Stomach smooth muscle (tissue), 2 donors: ENCODE results near the gene ZGLP1.

Experiments used
- H3K27ac ChIP-seq: one replicate; pipeline ENCODE4 v1.7.0; 2013; ENCODE audit warnings: mild to moderate bottlenecking, low read length, inconsistent platforms
- H3K27me3 ChIP-seq, 2 donors: one replicate each; pipeline ENCODE4 v1.7.0; 2013; ENCODE audit warnings: low read length in 2 of 2; ENCODE audit not compliant: insufficient read depth in 2 of 2, control insufficient read depth in 1 of 2
- H3K36me3 ChIP-seq, 2 donors: one replicate each; pipeline ENCODE4 v1.7.0; 2013; ENCODE audit warnings: low read length in 2 of 2; ENCODE audit not compliant: control insufficient read depth in 2 of 2, insufficient read depth in 2 of 2
- H3K4me1 ChIP-seq: one replicate; pipeline ENCODE4 v1.7.0; 2013; ENCODE audit warnings: low read length; ENCODE audit not compliant: control insufficient read depth, insufficient read depth
- H3K4me3 ChIP-seq, 2 donors: one replicate each; pipeline ENCODE4 v1.7.0; 2013; ENCODE audit warnings: low read length in 2 of 2
- H3K9ac ChIP-seq, 2 donors: one replicate each; pipeline ENCODE4 v1.7.0; 2013; ENCODE audit warnings: low read length in 2 of 2, mild to moderate bottlenecking in 1 of 2
- H3K9me3 ChIP-seq, 2 donors: one replicate each; pipeline ENCODE4 v1.7.0; 2013; ENCODE audit warnings: low read length in 2 of 2; ENCODE audit not compliant: control insufficient read depth in 2 of 2
- donor health status: healthy.
- donor health status: Pancreatic carcinoma.

ZGLP1 gene

DNA sequence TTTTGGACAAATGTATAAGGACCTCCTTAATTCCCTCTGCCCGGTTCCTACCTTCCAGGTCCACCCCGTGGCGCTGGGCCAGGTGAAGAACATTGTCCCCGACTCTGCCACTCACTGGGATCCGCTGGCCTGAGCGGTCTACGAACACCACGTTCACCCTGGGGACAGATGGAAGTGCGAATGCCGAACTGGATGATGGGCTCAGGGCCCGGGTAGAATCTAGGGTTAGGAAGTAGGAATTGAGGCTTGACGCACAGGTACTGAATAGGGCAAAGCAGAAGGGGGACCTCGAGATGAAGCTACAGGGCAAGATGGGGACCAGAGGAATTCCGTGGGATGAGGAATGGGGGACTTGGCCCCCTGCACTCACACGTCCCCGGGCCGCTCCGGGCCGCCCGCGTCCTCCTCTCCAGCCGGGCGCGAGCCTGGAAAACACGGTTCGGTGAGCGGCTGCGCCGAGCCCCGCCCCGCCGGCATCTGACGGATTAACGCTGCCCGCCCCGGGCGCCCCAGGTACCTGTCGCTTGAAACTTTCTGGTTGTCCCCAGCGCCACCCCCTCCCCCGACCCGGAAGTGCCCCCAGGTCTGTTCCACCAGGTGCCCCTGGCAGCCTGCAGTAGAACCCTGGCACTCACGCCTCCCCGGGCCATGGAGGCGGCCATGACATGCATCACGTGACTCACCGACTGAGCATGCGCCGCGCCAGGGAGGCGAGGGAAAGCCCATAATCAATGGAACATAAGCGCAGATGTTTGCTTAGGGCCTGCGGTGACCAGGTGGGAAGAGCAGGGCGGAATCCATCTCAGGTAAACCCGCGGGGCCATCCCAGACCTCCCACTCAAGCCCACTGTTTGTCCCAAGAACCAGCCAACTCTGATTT, 6.0 kb upstream of the ZGLP1 start, which contains the start of gene FDX2:
Gene FDX2 (minus strand): TSS at position 681 of the 880 bp plus-strand sequence. CDS start 19 bp downstream, at position 662.
- H3K9me3 ChIP-seq = no peaks in the 10 kb centered on the region
- H3K9ac ChIP-seq = peak within 1 kb of the TSS; percentile 79
- peak within 1 kb of the TSS; percentile 85 to 91 for H3K4me3 ChIP-seq
- H3K27ac ChIP-seq = no peak within 1 kb of the TSS
- no peaks in the 10 kb centered on the region for H3K27me3 ChIP-seq
- H3K36me3 ChIP-seq = peaks cover 16 to 26% of the 10 kb centered on the region in 2 donors
- H3K4me1 ChIP-seq = peaks cover 12% of the 10 kb centered on the region

DNA sequence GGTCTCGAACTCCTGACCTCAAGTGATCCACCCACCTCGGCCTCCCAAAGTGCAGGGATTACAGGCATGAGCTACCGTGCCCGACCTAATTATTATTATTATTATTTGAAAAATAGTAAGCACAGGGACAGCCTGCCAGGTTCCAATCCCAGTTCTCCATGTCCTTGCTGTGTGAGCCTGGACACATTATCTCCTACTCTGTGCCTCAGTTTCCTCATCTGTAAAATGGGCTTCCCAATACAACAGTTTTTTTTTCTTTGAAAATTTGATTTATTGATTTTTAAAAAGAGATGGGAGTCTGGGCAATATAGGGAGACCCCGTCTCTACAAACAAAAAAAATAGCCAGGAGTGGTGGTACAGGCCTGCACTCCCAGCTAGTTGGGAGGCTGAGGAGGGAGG, 3.3 kb downstream of the ZGLP1 start:
- peaks cover 2% of the 10 kb centered on the region for H3K4me1 ChIP-seq
- peaks cover 3 to 4% of the 10 kb centered on the region in 2 donors for H3K36me3 ChIP-seq
- no peaks in the 10 kb centered on the region for H3K9me3 ChIP-seq
- no peak overlapping the region for H3K9ac ChIP-seq
- H3K4me3 ChIP-seq = no peak overlapping the region
- H3K27me3 ChIP-seq = peaks cover 0 to 3% of the 10 kb centered on the region in 2 donors
- no peak overlapping the region for H3K27ac ChIP-seq

DNA sequence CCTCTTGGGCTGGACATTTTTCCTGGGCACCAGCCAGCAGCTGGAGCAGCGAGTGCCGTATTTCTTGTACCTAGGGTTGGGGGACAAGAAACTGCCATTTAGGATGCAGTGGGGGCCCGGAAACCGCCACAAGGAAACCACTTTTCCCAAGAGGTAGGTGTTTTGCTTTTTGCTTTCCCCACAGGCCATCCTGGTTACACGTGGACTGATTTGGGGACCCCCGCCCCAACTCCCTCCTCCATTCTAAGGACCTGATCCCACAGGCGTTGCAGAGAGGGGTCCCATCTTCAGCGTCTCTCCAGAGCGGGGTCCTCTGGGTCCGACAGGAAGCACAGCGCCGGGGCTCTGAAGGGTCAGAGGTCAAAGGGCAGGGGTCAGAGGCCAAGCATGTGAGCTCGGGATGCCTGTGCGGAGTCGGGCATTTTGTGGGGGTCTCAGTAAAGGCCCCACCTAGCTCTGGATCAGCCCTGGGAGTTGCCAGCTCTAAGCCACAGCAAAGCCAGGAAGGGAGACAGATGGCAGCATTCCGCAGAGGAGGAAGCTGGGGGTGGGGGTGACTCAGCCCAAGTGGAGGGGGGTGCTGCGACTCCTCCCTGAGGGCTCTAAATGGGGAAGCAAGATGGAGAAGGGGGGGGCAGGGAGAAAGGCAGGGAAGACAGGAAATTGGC, 4.3 kb downstream of the ZGLP1 start:
- no peak overlapping the region for H3K4me3 ChIP-seq
- H3K27me3 ChIP-seq = peaks cover 0 to 3% of the 10 kb centered on the region in 2 donors
- no peaks in the 10 kb centered on the region for H3K9me3 ChIP-seq
- peaks cover 2% of the 10 kb centered on the region for H3K4me1 ChIP-seq
- peaks cover 3% of the 10 kb centered on the region in 2 donors for H3K36me3 ChIP-seq
- no peak overlapping the region for H3K27ac ChIP-seq
- no peak overlapping the region for H3K9ac ChIP-seq

DNA sequence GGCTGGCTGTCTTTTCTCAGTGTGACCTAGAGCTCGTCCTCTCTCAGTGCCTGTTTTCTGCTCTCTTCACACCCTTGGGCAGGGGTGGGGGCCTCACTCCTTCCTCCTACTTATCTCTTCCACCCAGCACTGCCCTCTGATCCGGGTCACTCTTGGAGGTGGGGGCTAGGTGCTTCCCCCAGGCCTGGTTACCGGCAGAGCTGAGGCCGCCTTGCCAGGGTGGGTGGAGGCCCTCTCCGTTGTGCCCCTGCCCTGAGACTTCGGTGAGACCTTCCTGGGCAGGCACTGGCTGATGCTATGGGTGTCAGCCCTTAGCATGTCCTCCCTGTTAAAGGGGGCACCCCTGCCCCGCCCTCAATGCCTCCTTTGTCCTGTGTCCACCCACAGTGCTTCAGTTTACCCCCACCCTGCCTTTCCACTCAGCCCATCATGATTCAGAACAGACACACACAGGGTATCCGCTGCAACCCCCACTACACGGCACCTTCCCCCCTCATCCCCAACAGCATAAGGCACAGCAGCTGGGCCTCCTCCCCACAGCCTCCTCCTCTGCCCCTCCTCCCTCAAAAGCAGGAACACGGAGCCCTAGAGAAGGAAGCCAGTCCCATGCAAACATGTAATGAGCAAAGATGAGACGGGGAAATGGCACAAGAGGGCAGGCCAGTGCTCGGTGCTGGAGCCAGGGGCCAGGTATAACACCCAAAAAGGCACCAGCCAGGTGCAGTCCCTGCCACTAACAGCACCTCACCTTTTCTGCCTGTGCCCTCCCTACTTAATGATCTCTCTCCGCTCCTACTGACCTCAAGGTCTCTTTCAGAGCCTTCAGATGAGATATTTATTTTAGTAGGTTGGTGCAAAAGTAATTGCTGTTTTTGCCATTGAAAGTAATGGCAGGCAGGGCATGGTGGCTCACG, 9.8 kb downstream of the ZGLP1 start:
- Histone ChIP-seq H3K4me1 (peaks cover 4% of the 10 kb centered on the region), H3K4me3 (no peak overlapping the region), H3K27ac (no peak overlapping the region), H3K9ac (no peak overlapping the region), H3K36me3 (no peaks in the 10 kb centered on the region), H3K9me3 (no peaks in the 10 kb centered on the region), H3K27me3 (peaks cover 17 to 29% of the 10 kb centered on the region in 2 donors)

DNA sequence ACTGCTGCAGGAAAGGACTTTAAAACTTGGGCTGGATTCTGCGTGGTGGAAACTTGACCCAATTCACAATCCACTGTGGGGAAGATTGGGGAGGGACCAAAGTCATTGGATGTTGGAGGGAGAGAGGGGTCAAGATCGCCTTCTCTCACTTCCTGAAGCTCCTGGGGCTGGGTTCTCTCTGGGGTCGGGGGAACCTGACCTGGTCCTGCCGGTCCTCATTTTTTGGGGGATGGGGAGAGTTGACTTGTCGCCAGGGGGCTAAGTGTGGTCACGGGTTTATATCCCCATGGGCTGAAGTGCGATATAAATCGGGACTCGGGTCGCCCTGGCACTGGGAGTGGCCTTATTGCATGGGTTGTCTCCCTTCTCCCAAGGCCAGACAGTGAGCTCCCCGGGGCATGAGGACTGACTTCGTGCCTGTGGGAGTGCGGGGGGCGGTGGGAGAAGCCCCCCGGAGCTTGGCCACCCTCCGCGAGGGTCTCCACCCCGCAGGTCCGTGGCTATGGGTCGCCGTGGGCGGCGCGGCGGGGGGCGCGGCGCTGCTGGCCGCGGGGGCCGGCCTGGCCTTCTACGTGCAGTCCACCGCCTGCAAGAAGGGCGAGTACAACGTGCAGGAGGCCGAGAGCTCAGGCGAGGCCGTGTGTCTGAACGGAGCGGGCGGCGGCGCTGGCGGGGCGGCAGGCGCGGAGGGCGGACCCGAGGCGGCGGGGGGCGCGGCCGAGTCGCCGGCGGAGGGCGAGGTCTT, 13.6 kb downstream of the ZGLP1 start:
- H3K36me3 ChIP-seq = no peaks in the 10 kb centered on the region
- H3K9ac ChIP-seq = no peak overlapping the region
- H3K4me1 ChIP-seq = peaks cover 25% of the 10 kb centered on the region
- no peaks in the 10 kb centered on the region for H3K9me3 ChIP-seq
- H3K27ac ChIP-seq = no peak overlapping the region
- peak overlapping the region in 1 of 2 donors; percentile 35 for H3K4me3 ChIP-seq
- H3K27me3 ChIP-seq = peaks cover 53 to 64% of the 10 kb centered on the region in 2 donors

DNA sequence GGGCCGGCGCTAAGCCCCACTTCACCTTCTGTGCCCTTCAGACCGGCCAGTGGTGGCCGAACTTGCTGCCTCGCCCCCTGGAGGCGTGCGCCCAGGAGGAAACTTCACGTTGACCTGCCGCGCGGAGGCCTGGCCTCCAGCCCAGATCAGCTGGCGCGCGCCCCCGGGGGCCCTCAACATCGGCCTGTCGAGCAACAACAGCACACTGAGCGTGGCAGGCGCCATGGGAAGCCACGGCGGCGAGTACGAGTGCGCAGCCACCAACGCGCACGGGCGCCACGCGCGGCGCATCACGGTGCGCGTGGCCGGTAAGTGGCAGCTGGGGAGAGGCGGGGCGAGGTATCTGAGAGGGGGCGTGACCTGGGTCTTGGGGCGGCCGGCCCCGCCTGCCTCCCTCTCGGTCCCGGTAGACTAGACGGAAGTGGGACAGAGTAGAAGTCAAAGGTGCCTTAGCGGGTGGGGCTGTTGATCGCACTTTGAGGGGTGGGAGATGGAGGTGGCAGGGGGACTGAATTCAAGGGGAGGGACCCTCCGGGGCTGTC, 14.2 kb downstream of the ZGLP1 start:
- peak overlapping the region in 1 of 2 donors; percentile 35 for H3K4me3 ChIP-seq
- H3K9ac ChIP-seq = no peak overlapping the region
- no peak overlapping the region for H3K27ac ChIP-seq
- H3K9me3 ChIP-seq = no peaks in the 10 kb centered on the region
- H3K4me1 ChIP-seq = peaks cover 32% of the 10 kb centered on the region
- H3K27me3 ChIP-seq = peaks cover 59 to 70% of the 10 kb centered on the region in 2 donors
- H3K36me3 ChIP-seq = no peaks in the 10 kb centered on the region

DNA sequence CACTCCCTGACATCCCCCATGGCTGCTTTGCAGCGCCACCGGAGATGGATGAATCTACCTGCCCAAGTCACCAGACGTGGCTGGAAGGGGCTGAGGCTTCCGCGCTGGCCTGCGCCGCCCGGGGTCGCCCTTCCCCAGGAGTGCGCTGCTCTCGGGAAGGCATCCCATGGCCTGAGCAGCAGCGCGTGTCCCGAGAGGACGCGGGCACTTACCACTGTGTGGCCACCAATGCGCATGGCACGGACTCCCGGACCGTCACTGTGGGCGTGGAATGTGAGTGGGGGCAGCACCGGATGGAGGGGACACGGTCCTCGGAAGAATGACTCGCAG, 15.3 kb downstream of the ZGLP1 start:
- Histone ChIP-seq H3K27ac (no peak overlapping the region), H3K9me3 (no peaks in the 10 kb centered on the region), H3K27me3 (peaks cover 60 to 75% of the 10 kb centered on the region in 2 donors), H3K36me3 (no peaks in the 10 kb centered on the region), H3K9ac (no peak overlapping the region), H3K4me1 (peaks cover 42% of the 10 kb centered on the region), H3K4me3 (no peak overlapping the region)

DNA sequence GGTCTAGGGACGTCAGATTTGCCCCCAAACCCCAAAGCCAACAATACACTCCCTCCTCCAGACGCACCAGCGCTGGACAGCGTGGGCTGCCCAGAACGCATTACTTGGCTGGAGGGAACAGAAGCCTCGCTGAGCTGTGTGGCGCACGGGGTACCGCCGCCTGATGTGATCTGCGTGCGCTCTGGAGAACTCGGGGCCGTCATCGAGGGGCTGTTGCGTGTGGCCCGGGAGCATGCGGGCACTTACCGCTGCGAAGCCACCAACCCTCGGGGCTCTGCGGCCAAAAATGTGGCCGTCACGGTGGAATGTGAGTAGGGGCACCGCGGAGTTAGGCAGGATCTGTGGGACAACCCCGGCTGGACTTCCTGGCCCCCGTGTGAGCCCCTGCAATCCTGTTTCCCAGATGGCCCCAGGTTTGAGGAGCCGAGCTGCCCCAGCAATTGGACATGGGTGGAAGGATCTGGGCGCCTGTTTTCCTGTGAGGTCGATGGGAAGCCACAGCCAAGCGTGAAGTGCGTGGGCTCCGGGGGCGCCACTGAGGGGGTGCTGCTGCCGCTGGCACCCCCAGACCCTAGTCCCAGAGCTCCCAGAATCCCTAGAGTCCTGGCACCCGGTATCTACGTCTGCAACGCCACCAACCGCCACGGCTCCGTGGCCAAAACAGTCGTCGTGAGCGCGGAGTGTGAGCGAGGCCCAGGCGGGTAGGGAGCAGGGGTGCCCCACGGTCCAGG, 15.8 kb downstream of the ZGLP1 start:
- Histone ChIP-seq H3K4me1 (peaks cover 47% of the 10 kb centered on the region), H3K9ac (no peak overlapping the region), H3K36me3 (no peaks in the 10 kb centered on the region), H3K4me3 (no peak overlapping the region), H3K9me3 (no peaks in the 10 kb centered on the region), H3K27me3 (peaks cover 66 to 80% of the 10 kb centered on the region in 2 donors), H3K27ac (no peak overlapping the region)

DNA sequence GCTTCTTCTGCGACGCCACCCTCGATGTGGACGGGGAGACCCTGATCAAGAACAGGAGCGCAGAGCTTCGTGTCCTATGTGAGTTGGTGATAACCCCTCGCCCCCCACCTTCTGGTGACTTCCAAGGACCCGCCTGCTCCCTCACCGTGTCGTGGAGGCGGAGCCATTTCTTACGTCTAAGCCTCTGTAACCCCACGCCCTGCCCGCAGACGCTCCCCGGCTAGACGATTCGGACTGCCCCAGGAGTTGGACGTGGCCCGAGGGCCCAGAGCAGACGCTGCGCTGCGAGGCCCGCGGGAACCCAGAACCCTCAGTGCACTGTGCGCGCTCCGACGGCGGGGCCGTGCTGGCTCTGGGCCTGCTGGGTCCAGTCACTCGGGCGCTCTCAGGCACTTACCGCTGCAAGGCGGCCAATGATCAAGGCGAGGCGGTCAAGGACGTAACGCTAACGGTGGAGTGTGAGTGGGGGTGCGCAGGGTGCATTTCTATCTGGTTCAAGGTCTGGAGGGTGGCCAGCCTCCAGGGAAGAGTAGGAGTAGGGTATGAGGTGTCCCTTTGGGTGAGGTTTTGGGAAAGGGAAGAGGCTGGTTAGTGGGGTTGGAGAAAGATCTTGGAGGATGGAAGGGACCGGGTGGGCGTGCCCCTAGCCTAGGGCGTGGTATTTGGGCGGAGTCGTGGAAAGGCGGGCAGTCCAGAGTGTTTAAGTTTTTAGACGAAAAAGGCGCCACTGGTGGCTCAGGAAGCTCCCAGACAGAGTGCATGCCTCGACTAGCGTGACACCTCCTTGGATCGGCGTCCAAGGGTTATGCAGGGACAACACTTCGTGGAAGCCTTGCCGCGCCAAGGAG, 16.6 kb downstream of the ZGLP1 start:
- peaks cover 49% of the 10 kb centered on the region for H3K4me1 ChIP-seq

More for the DNA sequence above, 16.6 kb downstream of the ZGLP1 start:
- peak overlapping the region in 1 of 2 donors; percentile 67 for H3K4me3 ChIP-seq
- no peak overlapping the region for H3K27ac ChIP-seq
- no peaks in the 10 kb centered on the region for H3K9me3 ChIP-seq
- H3K9ac ChIP-seq = no peak overlapping the region
- no peaks in the 10 kb centered on the region for H3K36me3 ChIP-seq
- peaks cover 71 to 87% of the 10 kb centered on the region in 2 donors for H3K27me3 ChIP-seq
